ENCODE data around the gene SIRT2.

GRCh38 chr19:38915329-38916321 lies 16.2 kb upstream of the SIRT2 start:
- TF ChIP-seq ZNF248 (tag by site-specific recombination; IDR thresholded peaks at IDR 0.05) (no peak), CTCF (tag by site-specific recombination; IDR thresholded peaks at IDR 0.05) (no peak), KLF9 (tag by site-specific recombination; IDR thresholded peaks at IDR 0.05; ENCODE audit: low read depth) (no peak), ZNF473 (tag by site-specific recombination; IDR thresholded peaks at IDR 0.05) (no peak), ZNF426 (tag by site-specific recombination; IDR thresholded peaks at IDR 0.05) (no peak), MEIS1 (CRISPR knock-in tag; IDR thresholded peaks at IDR 0.05; ENCODE audit: borderline replicate concordance) (no peak), ZNF140 (tag by site-specific recombination; IDR thresholded peaks at IDR 0.05) (no peak), ZNF121 (tag by site-specific recombination; IDR thresholded peaks at IDR 0.05) (no peak)
